Measurements from ENCODE around the gene CCDC15.

DNA sequence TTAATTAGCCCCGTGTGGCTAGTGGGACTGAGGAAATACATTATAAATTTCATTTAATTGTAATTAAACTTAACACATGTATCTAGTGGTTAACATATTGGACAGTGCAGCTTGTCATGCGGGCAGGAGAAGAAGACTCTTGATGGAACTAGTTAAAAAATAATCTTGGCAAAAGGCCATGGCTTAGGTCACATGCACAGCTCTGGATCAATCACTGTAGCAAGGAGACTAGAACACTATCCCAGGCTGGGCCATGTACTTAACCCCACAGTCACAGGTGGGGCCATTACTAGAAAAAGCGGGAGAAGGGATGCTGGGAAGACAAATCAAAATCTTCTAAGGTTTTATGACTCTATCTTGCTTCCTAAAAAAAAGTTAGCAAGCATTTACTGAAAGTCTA is 9.4 kb upstream of the CCDC15 start:
- no peak for TF ChIP-seq CEBPB (IDR thresholded peaks at IDR 0.05)
- TF ChIP-seq, protein P1, sequence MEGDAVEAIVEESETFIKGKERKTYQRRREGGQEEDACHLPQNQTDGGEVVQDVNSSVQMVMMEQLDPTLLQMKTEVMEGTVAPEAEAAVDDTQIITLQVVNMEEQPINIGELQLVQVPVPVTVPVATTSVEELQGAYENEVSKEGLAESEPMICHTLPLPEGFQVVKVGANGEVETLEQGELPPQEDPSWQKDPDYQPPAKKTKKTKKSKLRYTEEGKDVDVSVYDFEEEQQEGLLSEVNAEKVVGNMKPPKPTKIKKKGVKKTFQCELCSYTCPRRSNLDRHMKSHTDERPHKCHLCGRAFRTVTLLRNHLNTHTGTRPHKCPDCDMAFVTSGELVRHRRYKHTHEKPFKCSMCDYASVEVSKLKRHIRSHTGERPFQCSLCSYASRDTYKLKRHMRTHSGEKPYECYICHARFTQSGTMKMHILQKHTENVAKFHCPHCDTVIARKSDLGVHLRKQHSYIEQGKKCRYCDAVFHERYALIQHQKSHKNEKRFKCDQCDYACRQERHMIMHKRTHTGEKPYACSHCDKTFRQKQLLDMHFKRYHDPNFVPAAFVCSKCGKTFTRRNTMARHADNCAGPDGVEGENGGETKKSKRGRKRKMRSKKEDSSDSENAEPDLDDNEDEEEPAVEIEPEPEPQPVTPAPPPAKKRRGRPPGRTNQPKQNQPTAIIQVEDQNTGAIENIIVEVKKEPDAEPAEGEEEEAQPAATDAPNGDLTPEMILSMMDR (IDR thresholded peaks at IDR 0.05), result no peak
